Esophagus squamous epithelium (tissue), 4 donors: ENCODE measurements around the gene GPN2.

Experiments used
- CTCF ChIP-seq, 6 experiments: fragments of 450-650 bp in 4 of 6; fragments of 200-600 bp in 2 of 6; sonication (generic) in 2 of 6; IDR thresholded peaks; one replicate each; pipeline ENCODE4 v1.5.1; 2016 to 2019; ENCODE audit warnings: antibody characterized with exemption in 6 of 6, mild to moderate bottlenecking in 4 of 6, moderate library complexity in 4 of 6
- POLR2A ChIP-seq, 4 donors: fragments of 450-650 bp; IDR thresholded peaks; one replicate each; pipeline ENCODE4 v1.6.1; 2017; ENCODE audit warnings: antibody characterized with exemption in 4 of 4, mild to moderate bottlenecking in 4 of 4, moderate library complexity in 3 of 4

- TF ChIP-seq CTCF (IDR thresholded peaks at IDR 0.05): no peak
- TF ChIP-seq POLR2A (IDR thresholded peaks at IDR 0.05): no peak
Observed at GRCh38 chr1:26848499-26848898, 41.6 kb downstream of the GPN2 start.
